Right lobe of liver (tissue), 6 donors: Measurements from ENCODE around the gene SLC39A11. TPM values are rescaled to one million over a fixed set of nuclear protein-coding genes. Genes with fewer than 3 reads are reported as not detected.

Source experiments
- ATAC-seq, 4 donors: fragments of 200-7000 bp; cut with Tn5 transposase; one replicate each; pipeline ENCODE4 v1.9.1; 2020; ENCODE audit warnings: mild to moderate bottlenecking in 4 of 4, moderate library complexity in 4 of 4
- DNase-seq, 3 donors: peaks; one replicate each; pipeline ENCODE4 v3.0.0-alpha.2; 2020
- H3K27ac ChIP-seq, 3 donors: fragments of 200-600 bp; one replicate each; pipeline ENCODE4 v1.8.0; 2022
- H3K27me3 ChIP-seq, 2 donors: fragments of 200-600 bp; one replicate each; pipeline ENCODE4 v1.8.0; 2022
- H3K36me3 ChIP-seq, 4 donors: fragments of 200-600 bp; sonication (generic) in 1 of 4; one replicate each; pipeline versions ENCODE4 v1.5.1 to v1.8.0; 2017 to 2022; ENCODE audit warnings: control low read depth in 1 of 4
- H3K4me1 ChIP-seq, 4 donors: fragments of 200-600 bp; sonication (generic) in 1 of 4; one replicate each; pipeline versions ENCODE4 v1.5.1 to v1.8.0; 2017 to 2022; ENCODE audit warnings: control low read depth in 1 of 4
- H3K4me3 ChIP-seq, 3 donors: fragments of 200-600 bp; one replicate each; pipeline ENCODE4 v1.8.0; 2022
- H3K9me3 ChIP-seq, 4 donors: fragments of 200-600 bp; sonication (generic) in 1 of 4; one replicate each; pipeline versions ENCODE4 v1.5.1 to v1.8.0; 2017 to 2022; ENCODE audit warnings: control low read depth in 1 of 4
- POLR2A ChIP-seq: fragments of 450-650 bp; IDR thresholded peaks from one replicate; pipeline ENCODE4 v1.6.1; 2017; ENCODE audit warnings: antibody characterized with exemption, mild to moderate bottlenecking
- WGBS: methylation state at CpG from one replicate; pipeline ENCODE4 v1.1.6; 2018; ENCODE audit warnings: low coverage, low lambda C conversion rate; ENCODE audit not compliant: insufficient coverage; ENCODE audit errors: missing lambda C conversion rate; 5-methylcytosine and 5-hydroxymethylcytosine counted together
- intact Hi-C, 2 donors: fragments of 100-400 bp; cut with DNase I; formaldehyde crosslinking; loops; one replicate each; pipeline versions ENCODE4 v1.11.2 to v1.14.1; 2022
- total RNA-seq, 6 experiments: library from RNA; depleted of rRNA in 2 of 6; stranded (reverse); fragments of >200 nt in 2 of 6; fragmentation: NEBNext Ultra II Directional in 3 of 6; extraction: Animal tissue kit (Norgen Biotek cat#: 25700) in 3 of 6; gene quantifications; one replicate each; pipeline versions ENCODE4 v1.1.0 to v1.2.4, GENCODE V29; 2016 to 2023
- TF ChIP-seq, protein P1 (sequence below), 4 donors: fragments of 200-600 bp in 3 of 4; fragments of 450-650 bp in 1 of 4; IDR thresholded peaks; one replicate each; pipeline versions ENCODE4 v1.5.1 to v1.8.0; 2016 to 2022; ENCODE audit warnings: antibody characterized with exemption in 4 of 4, mild to moderate bottlenecking in 2 of 4
- donor health status: DM: no; HTN: yes; CAD: no.
- donor health status: DM: no; HTN: no; CAD: no.
- donor health status: DM: no; HTN: no; CAD: no.
- donor health status: DM: no; HTN: yes; CAD: no.
- donor health status: DM: no; HTN: yes; CAD: no.

The SLC39A11 gene
- total RNA-seq, 6 experiments from 2014 or later, result 25.4 to 49.6 (median 39.3) TPM

GRCh38 chr17:72608436-72608835 lies 484.1 kb downstream of the SLC39A11 start:
- Histone ChIP-seq H3K4me1 (no peaks in the 10 kb centered on the region), H3K9me3 (no peaks in the 10 kb centered on the region), H3K27me3 (peaks cover 0 to 7% of the 10 kb centered on the region in 2 donors), H3K4me3 (no peak overlapping the region), H3K27ac (no peak overlapping the region), H3K36me3 (no peaks in the 10 kb centered on the region)
- 48% methylated on average over 2 of the region's 2 CpGs for WGBS
- intact Hi-C loops, result no loop called here
- no peak for DNase-seq
- no peak for ATAC-seq
- TF ChIP-seq POLR2A, result no peak
- TF ChIP-seq, protein P1, sequence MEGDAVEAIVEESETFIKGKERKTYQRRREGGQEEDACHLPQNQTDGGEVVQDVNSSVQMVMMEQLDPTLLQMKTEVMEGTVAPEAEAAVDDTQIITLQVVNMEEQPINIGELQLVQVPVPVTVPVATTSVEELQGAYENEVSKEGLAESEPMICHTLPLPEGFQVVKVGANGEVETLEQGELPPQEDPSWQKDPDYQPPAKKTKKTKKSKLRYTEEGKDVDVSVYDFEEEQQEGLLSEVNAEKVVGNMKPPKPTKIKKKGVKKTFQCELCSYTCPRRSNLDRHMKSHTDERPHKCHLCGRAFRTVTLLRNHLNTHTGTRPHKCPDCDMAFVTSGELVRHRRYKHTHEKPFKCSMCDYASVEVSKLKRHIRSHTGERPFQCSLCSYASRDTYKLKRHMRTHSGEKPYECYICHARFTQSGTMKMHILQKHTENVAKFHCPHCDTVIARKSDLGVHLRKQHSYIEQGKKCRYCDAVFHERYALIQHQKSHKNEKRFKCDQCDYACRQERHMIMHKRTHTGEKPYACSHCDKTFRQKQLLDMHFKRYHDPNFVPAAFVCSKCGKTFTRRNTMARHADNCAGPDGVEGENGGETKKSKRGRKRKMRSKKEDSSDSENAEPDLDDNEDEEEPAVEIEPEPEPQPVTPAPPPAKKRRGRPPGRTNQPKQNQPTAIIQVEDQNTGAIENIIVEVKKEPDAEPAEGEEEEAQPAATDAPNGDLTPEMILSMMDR (IDR thresholded peaks at IDR 0.05), result no peak

DNA sequence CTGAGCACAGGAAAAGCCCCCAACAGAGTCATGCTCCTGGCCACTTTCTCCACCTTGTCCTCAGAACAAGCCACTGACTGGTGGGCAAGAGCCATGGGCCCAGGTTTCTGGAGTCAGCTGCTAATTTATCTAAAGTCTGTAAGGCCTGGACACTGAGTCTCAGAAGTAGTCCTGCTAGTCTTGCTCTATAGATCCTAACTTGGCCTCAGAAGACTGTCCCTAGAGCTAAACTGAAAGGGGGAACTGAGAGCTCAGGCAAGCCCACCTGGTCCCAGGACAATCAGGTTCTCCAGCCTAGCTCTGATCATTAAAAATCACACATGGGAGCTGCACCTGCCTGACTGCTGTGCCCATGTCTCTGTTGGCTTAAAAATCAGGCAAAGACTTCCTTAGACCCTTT lies 485.8 kb downstream of the SLC39A11 start:
- H3K9me3 ChIP-seq, result no peaks in the 10 kb centered on the region
- peaks cover 0 to 7% of the 10 kb centered on the region in 2 donors for H3K27me3 ChIP-seq
- H3K36me3 ChIP-seq, result no peaks in the 10 kb centered on the region
- ATAC-seq (no peak), DNase-seq (no peak)
- TF ChIP-seq, protein P1 (IDR thresholded peaks at IDR 0.05), result no peak
- no peak for TF ChIP-seq POLR2A
- intact Hi-C loops, result no loop called here
- no peaks in the 10 kb centered on the region for H3K4me1 ChIP-seq
- no peak overlapping the region for H3K27ac ChIP-seq
- no peak overlapping the region for H3K4me3 ChIP-seq

- Histone ChIP-seq H3K4me3 (no peak overlapping the region), H3K27me3 (peaks cover 0 to 7% of the 10 kb centered on the region in 2 donors), H3K27ac (no peak overlapping the region), H3K36me3 (no peaks in the 10 kb centered on the region), H3K9me3 (no peaks in the 10 kb centered on the region), H3K4me1 (no peaks in the 10 kb centered on the region)
- TF ChIP-seq POLR2A, result no peak
- TF ChIP-seq, protein P1 (IDR thresholded peaks at IDR 0.05), result no peak
- ATAC-seq, result no peak
- DNase-seq, result no peak
- no CpG with 5 or more reads among the region's 1 CpG for WGBS
- intact Hi-C loops, result no loop called here
Measured at GRCh38 chr17:72605543-72605942, 486.9 kb downstream of the SLC39A11 start.

DNA sequence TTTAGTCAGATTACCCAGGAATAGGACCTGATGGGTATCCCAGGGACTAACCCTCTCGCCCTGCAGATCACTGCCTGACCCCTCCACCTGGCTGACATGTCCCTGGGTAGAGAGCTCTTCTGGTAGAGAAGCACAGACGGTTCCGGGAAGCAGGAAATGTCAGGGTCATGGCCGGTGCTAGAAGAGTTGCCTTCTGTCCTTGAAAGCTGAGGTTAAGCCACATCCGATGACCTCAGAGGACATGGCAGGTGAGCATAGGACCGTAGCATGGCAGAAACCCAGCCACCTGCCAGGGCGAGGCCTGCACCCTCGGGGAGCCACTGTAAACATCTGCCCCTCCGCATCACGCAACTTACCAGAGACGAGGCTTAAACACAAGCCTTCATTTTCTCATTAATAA lies 488.0 kb downstream of the SLC39A11 start:
- H3K4me3 ChIP-seq, result no peak overlapping the region
- no peaks in the 10 kb centered on the region for H3K36me3 ChIP-seq
- 53% methylated on average over 8 of the region's 11 CpGs for WGBS
- DNase-seq, result no peak
- TF ChIP-seq, protein P1 (IDR thresholded peaks at IDR 0.05), result no peak
- no peak for TF ChIP-seq POLR2A
- no peak for ATAC-seq
- H3K9me3 ChIP-seq, result no peaks in the 10 kb centered on the region
- intact Hi-C loops, result no loop called here
- H3K27me3 ChIP-seq, result peaks cover 0 to 7% of the 10 kb centered on the region in 2 donors
- no peaks in the 10 kb centered on the region for H3K4me1 ChIP-seq
- no peak overlapping the region for H3K27ac ChIP-seq
